ENCODE measurements around the gene SOS2.

DNA sequence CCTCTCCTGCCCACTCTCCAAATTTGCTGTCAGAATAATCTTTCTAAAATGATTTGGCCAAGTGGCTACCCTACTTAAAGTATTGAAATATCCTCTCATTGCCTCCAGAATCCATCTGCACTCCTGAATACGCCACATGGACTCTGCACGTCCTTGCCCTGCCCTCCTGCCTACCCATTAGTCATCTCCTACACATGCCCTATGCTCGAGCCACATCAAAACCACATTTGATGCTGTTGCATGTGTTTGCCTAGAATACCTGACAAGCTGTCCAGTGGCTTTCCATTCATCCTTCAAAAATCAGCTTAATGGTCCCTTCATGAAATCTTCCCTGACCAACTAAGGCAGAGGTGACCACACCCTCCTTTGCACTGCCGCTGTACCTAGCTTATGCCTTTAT lies 132.0 kb downstream of the SOS2 start:
- TF ChIP-seq CTCF (IDR thresholded peaks at IDR 0.05) (no peak), ZFX (IDR thresholded peaks at IDR 0.05; ENCODE audit: borderline replicate concordance) (no peak)
